Duodenal mucosa (tissue), 2 donors: ENCODE data around the gene PAM.

ENCODE experiments used
- H3K27ac ChIP-seq: one replicate; pipeline ENCODE4 v1.7.0; 2013; ENCODE audit warnings: low read depth, low read length
- H3K27me3 ChIP-seq, 2 donors: one replicate each; pipeline ENCODE4 v1.7.0; 2013; ENCODE audit warnings: low read length in 2 of 2, control low read depth in 1 of 2; ENCODE audit not compliant: insufficient read depth in 2 of 2, control insufficient read depth in 1 of 2
- H3K36me3 ChIP-seq, 2 donors: one replicate each; pipeline ENCODE4 v1.7.0; 2013; ENCODE audit warnings: low read length in 2 of 2, control low read depth in 1 of 2; ENCODE audit not compliant: insufficient read depth in 2 of 2, control insufficient read depth in 1 of 2
- H3K4me1 ChIP-seq, 2 donors: one replicate each; pipeline ENCODE4 v1.7.0; 2013; ENCODE audit warnings: low read length in 2 of 2, control low read depth in 1 of 2; ENCODE audit not compliant: insufficient read depth in 2 of 2, control insufficient read depth in 1 of 2
- H3K4me3 ChIP-seq, 2 donors: one replicate each; pipeline ENCODE4 v1.7.0; 2013; ENCODE audit warnings: low read length in 2 of 2, low read depth in 1 of 2
- H3K9ac ChIP-seq, 2 donors: one replicate each; pipeline ENCODE4 v1.7.0; 2013; ENCODE audit warnings: low read length in 2 of 2, low read depth in 1 of 2
- H3K9me3 ChIP-seq, 2 donors: one replicate each; pipeline ENCODE4 v1.7.0; 2013; ENCODE audit warnings: low read length in 2 of 2, control low read depth in 1 of 2; ENCODE audit not compliant: control insufficient read depth in 1 of 2

Gene PAM

DNA sequence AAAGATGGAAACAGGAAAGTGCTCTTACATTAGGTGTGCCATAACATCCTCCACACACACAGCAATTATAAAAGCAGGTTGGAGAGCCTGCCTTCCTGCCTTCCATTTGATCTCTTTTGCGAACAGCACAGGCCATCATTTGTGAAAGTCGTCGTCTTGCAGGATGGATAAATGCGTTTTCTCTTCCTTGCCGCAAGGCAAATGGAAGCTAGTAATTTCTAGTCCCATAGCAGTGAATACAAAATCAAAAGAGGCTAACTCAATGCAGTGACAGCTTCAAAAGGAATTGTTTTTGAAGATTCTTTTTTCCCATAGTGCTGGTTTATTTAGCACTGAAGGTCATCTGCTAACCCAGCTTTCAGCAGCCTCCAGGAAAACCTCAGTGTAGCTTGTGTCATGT lies 186.0 kb downstream of the PAM start:
- no peak overlapping the region for H3K27ac ChIP-seq
- no peak overlapping the region for H3K9ac ChIP-seq
- H3K27me3 ChIP-seq = no peaks in the 10 kb centered on the region
- no peak overlapping the region for H3K4me3 ChIP-seq
- no peaks in the 10 kb centered on the region for H3K4me1 ChIP-seq
- no peaks in the 10 kb centered on the region for H3K36me3 ChIP-seq
- H3K9me3 ChIP-seq = no peaks in the 10 kb centered on the region

DNA sequence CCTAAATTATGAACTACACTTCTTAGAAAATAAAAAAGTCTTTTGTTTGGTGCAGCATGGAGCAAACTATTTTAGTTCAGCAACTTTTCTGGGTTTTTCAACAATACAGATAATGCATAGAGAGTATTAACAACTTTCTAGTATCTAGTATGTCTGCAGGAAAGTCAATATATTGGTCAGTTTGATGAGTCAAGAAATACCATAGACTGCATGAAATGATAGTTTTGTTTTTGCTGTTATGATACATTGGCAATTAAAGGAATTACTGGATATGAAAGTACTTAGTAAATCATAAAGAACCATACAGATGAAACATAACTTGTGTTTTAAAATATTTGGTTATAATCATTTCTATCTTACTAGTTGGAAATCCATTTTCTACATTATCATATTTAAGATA lies 191.3 kb downstream of the PAM start:
- Histone ChIP-seq H3K27me3 (no peaks in the 10 kb centered on the region), H3K9ac (no peak overlapping the region), H3K4me1 (no peaks in the 10 kb centered on the region), H3K27ac (no peak overlapping the region), H3K4me3 (no peak overlapping the region), H3K36me3 (peaks cover 3 to 5% of the 10 kb centered on the region in 2 donors), H3K9me3 (no peaks in the 10 kb centered on the region)

DNA sequence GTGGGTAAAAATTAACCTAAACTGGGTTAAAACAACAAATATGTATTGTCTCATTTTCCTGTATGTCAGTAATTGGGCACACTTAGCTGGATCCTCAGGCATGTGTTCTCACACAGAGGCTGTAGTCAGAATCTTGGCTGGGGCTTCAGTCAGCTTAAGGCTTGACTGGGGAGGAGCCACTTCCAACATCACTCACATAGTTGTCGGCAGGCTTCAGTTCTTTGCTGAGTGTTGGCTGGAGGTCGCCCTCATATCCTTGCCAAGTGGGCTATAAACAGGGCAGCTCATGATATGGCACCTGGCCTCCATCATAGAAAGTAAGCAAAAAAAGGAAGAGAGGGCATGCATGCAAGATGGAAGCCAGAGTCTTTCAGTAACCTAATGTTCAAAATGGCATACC lies 191.9 kb downstream of the PAM start:
- Histone ChIP-seq H3K27ac (no peak overlapping the region), H3K36me3 (peaks cover 3 to 5% of the 10 kb centered on the region in 2 donors), H3K9ac (no peak overlapping the region), H3K9me3 (no peaks in the 10 kb centered on the region), H3K4me1 (no peaks in the 10 kb centered on the region), H3K4me3 (no peak overlapping the region), H3K27me3 (no peaks in the 10 kb centered on the region)

- Histone ChIP-seq H3K4me3 (no peak overlapping the region), H3K27ac (no peak overlapping the region), H3K36me3 (peaks cover 0 to 7% of the 10 kb centered on the region in 2 donors), H3K9me3 (no peaks in the 10 kb centered on the region), H3K9ac (no peak overlapping the region), H3K4me1 (no peaks in the 10 kb centered on the region), H3K27me3 (no peaks in the 10 kb centered on the region)
These were observed 200.4 kb downstream of the PAM start for GRCh38 chr5:102955488-102955887.

GRCh38 chr5:102956599-102956998 lies 201.5 kb downstream of the PAM start:
- Histone ChIP-seq H3K27me3 (no peaks in the 10 kb centered on the region), H3K9me3 (no peaks in the 10 kb centered on the region), H3K4me3 (no peak overlapping the region), H3K9ac (no peak overlapping the region), H3K4me1 (no peaks in the 10 kb centered on the region), H3K27ac (no peak overlapping the region), H3K36me3 (peaks cover 0 to 4% of the 10 kb centered on the region in 2 donors)

DNA sequence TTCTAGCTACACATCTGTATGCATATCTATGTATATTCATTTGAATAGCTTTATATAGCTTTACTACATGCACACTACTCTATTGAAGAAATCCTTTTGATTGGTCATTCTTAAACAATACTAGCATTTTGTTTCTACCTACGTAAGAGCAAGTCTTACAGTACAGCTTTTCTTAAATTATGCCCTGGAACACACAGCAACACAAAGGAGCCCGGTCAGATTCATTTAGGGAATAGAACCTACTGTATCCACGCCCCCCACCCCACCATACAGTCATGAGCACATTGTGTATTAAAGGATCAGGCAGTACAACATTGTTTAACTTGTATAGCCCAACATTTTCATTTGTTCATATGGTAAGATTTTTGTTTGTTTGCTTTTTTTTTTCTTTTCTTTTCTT lies 202.0 kb downstream of the PAM start:
- H3K4me1 ChIP-seq = no peaks in the 10 kb centered on the region
- H3K9me3 ChIP-seq = no peaks in the 10 kb centered on the region
- H3K4me3 ChIP-seq = no peak overlapping the region
- H3K9ac ChIP-seq = no peak overlapping the region
- H3K27me3 ChIP-seq = no peaks in the 10 kb centered on the region
- peaks cover 0 to 3% of the 10 kb centered on the region in 2 donors for H3K36me3 ChIP-seq
- no peak overlapping the region for H3K27ac ChIP-seq

DNA sequence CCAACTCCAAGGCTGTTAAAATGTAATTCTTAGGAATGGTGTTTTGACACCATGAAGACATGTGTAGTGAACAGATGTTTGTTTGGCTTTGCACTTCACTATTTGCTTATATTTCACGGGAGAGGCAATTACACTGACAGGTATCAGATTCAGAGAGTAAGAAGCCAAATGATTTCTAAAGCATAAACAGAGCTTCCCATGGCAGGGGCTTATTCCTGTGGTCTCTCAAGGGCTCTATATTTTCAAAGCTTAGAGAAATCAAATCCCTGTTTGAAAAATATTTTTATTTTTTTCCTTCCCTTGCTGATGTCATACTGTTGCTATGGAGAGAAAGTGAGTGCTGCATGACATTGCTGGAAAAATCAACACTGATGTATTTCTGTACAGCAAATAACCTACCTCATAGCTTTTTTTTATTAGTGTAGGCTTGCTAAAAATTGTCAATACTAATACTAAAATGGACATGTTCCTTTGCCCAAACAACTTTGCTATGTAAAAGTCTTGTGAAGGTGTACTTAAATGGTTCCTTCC lies 203.4 kb downstream of the PAM start:
- no peaks in the 10 kb centered on the region for H3K9me3 ChIP-seq
- no peak overlapping the region for H3K27ac ChIP-seq
- no peaks in the 10 kb centered on the region for H3K4me1 ChIP-seq
- H3K9ac ChIP-seq = no peak overlapping the region
- no peak overlapping the region for H3K4me3 ChIP-seq
- H3K27me3 ChIP-seq = no peaks in the 10 kb centered on the region
- H3K36me3 ChIP-seq = no peaks in the 10 kb centered on the region

- Histone ChIP-seq H3K27me3 (no peaks in the 10 kb centered on the region), H3K4me3 (no peak overlapping the region), H3K36me3 (no peaks in the 10 kb centered on the region), H3K9me3 (no peaks in the 10 kb centered on the region), H3K4me1 (no peaks in the 10 kb centered on the region), H3K9ac (no peak overlapping the region), H3K27ac (no peak overlapping the region)
These were observed 203.9 kb downstream of the PAM start for GRCh38 chr5:102959055-102959454.

- no peak overlapping the region for H3K9ac ChIP-seq
- no peak overlapping the region for H3K4me3 ChIP-seq
- no peaks in the 10 kb centered on the region for H3K4me1 ChIP-seq
- no peaks in the 10 kb centered on the region for H3K36me3 ChIP-seq
- no peaks in the 10 kb centered on the region for H3K9me3 ChIP-seq
- H3K27me3 ChIP-seq = no peaks in the 10 kb centered on the region
- H3K27ac ChIP-seq = no peak overlapping the region
These were observed 206.6 kb downstream of the PAM start for GRCh38 chr5:102961671-102962070.

DNA sequence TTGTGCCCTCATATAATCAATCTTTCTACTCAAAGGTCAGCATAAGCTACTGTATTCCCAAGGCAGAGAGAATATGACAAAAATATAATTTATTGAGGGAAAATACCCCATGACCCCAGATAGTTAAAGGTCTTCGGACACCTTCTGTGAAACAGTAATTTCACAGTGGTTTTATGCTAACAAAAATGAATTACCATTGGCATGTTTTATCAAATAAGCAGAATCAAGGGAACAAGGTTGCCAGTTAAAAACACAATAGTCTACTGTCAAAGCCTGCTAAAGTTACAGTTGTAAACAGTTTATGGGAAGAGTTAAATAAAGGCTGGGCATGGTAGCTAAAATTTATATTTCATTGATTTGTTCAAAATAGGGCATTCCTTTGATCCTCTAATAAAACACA lies 210.5 kb downstream of the PAM start:
- Histone ChIP-seq H3K4me3 (no peak overlapping the region), H3K9me3 (no peaks in the 10 kb centered on the region), H3K27ac (no peak overlapping the region), H3K27me3 (no peaks in the 10 kb centered on the region), H3K36me3 (no peaks in the 10 kb centered on the region), H3K9ac (no peak overlapping the region), H3K4me1 (no peaks in the 10 kb centered on the region)

- Histone ChIP-seq H3K27me3 (no peaks in the 10 kb centered on the region), H3K9ac (no peak overlapping the region), H3K4me3 (no peak overlapping the region), H3K27ac (no peak overlapping the region), H3K4me1 (no peaks in the 10 kb centered on the region), H3K36me3 (no peaks in the 10 kb centered on the region), H3K9me3 (no peaks in the 10 kb centered on the region)
These were observed 214.5 kb downstream of the PAM start for GRCh38 chr5:102969641-102970040.
